NCI-H2227 (cell line): ENCODE data around the gene FAM221B.

Source experiments
- DNase-seq: peaks from one replicate; lab custom pipeline; 2025; ENCODE audit not compliant: unreplicated experiment; lab: John Stamatoyannopoulos, UW

FAM221B gene

DNA sequence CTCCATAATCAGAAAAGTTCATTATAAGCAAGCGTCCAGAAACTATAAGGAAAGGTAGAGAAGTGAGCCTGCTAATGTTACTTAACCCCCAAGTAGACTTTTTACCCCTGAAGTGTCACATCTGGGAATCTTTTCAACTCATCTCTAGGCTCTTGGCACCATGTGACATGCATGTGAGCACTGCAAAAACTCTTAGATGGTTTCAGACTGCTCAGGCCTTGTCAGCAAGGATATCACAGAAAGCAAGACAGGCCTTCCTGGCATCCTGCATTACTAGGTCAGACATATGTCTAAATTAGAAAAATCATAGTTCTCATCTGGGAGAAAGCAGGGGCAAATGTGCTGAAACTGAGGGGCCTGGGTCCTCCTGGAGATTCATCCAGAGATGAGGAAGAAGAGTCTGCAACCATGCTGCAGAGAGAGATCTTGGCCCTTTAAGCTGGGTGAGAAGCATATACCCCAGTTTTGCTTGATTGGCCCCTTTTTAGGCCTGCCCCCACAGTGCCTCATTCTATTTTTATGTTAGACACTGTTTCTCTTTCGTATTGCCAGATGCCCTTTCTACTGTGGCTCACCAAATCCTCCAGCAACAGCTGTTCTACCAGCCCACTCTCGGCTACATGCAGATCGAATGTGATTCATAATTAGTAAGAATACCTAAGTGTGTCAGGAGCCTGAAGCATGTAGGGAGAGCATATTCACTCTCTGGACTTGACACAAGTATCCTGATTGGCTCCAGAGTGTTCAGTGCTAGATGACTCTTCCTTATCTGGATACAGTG is 19.4 kb upstream of the FAM221B start:
- DNase-seq = no peak

DNA sequence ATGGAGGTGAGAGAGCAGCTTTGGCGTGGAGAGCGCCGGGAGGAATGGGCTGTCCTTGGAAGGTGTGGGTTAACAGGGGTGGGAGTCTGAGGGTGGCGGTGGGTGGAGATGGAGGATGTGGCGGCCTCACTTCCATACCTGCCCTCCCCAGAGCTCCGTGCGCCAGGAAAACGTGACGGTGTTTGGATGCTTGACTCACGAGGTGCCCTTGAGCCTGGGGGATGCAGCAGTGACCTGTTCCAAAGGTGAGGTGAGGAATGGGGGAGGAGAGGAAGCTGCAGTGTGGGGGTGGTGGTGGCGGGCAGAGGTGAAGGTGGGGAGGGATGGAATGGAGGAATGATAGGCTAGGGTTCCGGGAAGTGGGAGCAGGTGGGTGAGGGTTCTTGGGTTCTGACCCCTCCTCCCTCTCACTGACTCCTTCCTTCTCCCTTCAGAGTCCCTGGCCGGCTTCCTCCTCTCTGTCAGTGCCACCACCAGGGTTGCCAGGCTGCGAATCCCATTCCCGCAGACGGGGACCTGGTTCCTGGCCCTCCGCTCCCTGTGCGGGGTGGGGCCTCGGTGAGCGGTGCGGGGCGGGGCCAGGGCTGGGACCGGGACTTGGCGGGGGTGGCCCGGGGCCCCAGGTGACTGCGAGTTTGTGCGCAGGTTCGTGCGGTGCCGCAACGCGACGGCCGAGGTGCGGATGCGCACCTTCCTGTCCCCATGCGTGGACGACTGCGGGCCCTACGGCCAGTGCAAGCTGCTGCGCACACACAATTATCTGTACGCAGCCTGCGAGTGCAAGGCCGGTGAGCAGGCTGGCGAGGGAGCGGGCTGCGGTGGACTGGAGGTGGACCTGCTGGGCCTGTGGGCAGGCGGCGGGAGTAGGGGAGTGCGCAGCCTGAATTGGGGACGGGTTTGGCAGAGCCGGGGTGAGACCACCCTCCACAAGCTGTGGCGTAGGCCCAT is 17.6 kb upstream of the FAM221B start:
- DNase-seq = peak; percentile 26

DNA sequence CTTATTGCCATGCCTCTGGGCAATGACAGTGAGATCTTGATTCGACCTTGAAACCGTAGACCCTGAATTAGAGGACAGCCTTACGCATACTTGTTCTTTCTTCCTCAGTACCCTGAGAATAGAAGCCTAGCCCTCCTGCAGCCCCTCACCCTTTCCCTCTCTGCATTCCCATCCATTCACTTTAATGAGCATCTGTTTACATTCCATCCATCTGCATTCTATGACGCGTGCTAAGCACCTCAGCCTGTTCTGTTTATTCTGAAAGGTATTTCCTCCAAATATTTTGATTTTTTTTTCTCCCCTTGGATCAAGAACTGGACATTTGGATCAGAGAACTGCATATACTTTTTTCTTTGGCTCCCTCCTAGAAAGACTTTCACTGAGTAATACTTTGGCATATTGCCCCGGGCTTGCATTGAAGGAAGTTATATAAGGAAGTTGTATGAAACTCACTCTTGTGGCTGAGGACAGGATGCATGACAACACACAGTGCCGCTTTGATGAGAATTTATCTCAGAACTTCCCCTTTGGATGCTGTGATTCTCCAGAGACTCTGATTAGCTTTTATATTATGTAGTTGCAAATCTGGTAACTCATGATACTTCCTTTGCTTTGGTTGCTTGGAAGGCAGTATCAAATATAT is 16.2 kb upstream of the FAM221B start:
- DNase-seq = no peak

- DNase-seq = no peak
Measured at GRCh38 chr9:35842795-35843194, 14.3 kb upstream of the FAM221B start.

DNA sequence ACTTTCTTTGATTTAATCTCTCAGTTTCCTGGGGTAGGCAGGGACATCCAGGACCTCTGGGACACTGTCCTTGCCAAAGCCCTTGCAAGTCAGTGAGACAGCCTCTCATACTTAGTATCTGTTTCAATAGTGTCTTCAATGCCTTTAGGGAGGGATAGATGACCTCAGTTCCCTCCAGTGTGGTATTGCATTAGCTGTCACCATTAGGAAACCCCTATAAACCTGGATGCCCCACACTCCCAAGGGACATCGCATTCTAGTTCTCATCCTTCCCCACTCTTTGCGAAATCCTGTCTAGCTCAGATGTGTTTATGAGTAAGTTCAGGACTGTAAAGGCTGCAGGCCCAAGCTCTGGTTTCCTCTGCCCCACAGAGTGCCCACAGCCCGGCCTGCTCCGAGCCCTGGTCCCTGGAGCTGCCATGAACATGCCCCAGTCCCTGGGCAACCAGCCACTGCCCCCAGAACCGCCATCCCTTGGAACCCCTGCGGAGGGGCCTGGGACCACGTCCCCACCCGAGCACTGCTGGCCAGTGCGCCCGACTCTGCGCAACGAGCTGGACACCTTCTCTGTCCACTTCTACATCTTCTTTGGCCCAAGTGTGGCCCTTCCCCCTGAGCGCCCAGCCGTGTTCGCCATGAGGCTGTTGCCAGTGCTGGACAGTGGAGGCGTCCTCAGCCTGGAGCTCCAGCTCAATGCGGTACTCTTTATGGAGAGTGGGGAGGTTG is 13.7 kb upstream of the FAM221B start:
- no peak for DNase-seq

DNA sequence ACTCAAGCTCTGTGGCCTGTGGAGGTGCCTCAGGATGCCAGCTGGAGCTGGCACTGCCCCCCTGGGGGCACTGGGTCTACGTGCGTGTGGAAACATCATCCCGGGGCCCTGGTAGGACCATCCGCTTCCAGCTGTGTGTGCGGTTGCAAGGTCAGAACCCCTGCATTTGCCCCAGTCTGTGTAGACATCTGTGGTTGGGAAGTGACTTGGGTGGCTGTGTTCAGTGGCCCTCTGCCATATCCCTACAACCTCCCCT is 13.0 kb upstream of the FAM221B start:
- no peak for DNase-seq

- no peak for DNase-seq
Measured at GRCh38 chr9:35840881-35841644, 12.5 kb upstream of the FAM221B start.

DNA sequence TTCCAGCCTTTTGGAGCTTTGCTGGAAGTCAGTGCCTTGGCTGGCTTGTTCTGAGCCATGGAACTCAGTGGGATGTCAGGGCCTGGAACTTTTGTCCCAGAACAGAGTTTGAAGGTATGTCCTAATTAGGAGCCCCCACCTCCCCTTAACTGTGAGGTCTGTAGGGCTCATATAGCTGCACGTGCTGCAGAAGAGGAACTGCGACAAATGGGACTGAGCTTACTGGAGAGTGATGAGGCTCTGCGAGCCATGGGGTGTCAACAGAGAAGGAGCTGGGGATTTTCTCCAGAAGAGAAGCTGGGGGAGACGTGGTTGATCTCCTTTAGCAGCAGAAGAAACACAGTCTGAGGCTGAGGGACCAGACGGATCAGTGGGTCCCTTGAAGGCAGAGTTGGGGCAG is 11.4 kb upstream of the FAM221B start:
- DNase-seq = no peak

DNA sequence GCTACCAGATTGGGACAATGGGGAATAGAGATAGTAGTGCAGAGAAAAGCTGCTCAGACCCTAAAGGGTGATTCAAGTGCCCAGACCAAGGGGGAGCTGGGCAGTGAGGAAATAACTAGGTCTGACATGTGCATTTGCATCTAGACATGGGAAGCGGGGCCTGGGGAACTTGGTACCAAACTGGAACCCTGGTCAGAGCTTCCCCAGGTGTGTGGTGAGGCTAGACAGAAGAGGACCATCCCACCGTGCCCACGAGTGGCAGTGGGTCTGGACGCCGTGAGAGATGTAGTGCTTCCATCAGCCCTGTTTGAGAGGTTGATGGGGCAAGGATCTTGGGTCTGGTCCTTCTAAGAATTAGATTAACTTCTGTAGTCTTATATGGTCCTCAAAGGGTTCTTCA is 8.1 kb upstream of the FAM221B start:
- no peak for DNase-seq

GRCh38 chr9:35835766-35836165 is 7.2 kb upstream of the FAM221B start:
- no peak for DNase-seq

DNA sequence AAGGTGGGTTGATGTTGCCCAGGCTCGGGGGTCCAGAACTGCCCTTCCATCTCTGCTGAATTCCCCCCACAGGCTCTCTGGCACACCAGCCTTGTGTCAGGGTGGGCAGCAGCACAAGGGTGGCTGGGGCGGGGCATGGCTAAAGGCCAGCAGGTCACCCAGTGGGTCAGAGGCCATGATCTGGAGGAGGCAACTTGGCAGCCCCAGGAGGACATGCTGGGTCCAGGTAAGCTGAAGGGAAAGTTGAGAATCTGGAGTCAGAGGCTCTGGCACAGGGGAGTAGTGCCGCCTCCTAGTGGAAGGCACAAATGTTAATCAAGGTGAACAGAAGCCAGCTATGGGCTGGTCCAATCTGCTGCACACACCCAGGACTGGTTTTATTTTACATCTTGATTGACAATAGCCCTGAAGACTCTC is 6.7 kb upstream of the FAM221B start:
- DNase-seq = no peak

DNA sequence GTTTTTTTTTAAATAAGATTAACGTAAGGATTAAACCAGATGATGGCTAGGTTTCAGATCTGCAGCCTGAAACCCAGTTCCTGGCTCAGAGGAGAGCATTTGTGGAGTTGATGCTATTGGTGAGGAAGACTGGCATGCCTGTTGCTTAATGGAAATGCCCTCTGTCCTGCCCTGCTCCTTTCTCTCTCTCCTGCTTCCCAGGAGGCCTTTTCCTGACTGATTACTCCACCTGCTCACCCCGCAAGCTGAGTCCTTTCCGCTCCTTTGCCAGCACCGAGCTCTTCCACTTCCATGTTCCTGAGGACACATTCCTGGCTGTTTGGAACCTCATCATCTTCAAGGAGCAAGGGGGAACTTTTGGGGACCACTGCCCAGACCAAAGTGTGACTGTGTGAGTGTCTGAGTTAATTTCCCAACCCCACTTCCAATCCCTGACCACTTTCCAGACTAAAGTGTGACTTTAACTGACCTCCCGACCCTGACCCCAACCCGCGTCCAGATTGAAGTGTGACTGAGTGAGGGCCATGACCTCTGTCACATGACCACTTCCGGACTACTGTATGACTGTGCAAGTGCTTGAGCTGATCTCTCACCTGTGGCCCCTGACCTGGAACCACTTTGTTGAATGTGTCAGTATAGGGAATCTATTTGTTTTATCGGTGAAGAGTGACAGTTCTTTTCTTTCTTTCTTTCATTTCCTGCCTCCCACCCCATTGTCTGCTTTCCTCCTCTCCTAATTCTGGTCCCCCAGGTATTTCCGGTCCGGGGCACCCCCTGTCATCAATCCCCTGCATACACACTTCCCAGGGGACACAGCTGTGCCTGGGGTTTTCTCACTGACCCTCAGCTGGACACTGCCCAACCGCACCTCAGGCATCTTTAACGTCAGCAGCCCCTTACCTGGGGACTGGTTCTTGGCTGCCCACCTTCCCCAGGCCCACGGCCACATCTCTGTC is 6.0 kb upstream of the FAM221B start:
- DNase-seq = no peak

- DNase-seq = no peak
Measured at GRCh38 chr9:35832814-35833213, 4.3 kb upstream of the FAM221B start.

- DNase-seq = no peak
Measured at GRCh38 chr9:35831040-35831439, 2.5 kb upstream of the FAM221B start.

DNA sequence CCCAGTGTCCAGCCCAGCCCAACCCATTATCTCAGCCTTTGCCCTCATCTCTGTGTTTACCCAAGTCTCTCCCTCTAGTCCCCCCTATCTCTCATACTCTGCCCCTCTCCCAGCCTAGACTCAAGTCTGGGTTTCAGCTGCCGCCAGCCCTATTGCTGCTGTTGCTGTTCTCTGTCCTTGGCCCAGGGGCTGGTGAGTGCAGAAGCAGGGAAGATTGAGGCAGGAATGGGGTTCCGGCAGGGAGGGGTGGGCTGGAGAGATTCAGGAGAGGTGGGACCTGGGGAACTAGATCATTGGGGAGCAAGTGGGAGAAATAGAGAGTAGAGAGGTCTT is 1.2 kb upstream of the FAM221B start:
- peak; percentile 31 for DNase-seq

DNA sequence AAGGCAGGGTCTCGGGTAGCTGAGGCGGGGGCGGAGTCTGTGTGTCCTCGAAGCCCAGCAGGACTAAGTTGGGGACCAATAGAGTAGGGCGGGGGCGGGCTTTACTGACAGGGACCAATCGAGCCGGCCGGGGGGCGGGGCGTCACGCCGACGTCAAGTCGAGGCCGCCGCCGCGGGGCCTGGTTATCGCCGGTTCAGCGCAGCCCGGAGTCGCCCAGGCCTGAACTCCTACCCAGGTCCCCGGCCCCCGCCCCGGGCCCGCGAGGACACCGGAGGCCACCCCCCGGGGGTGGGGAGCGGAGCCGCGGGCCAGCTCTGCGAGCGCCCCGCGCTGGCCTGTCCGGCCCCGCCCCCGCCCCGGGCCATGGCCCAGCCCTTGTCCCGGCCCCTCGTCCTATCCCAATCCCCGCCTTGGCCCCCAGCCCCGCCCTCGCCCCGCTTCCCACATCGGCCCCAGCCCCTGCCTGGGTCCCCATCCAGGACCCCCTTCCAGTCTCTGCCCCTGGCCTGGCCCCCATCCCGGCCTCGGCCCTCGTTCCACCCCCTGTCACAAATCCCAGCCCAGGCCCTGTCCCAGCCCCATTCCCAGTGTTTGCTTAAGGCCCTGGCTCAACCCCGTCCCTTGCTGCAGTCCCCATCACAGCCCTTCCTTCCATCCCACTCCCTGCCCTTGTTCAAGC is 692 bp upstream of the FAM221B start, which contains the start of gene TMEM8B:
Gene TMEM8B, plus strand, starts transcription at position 145 of the 680 bp plus-strand sequence. Its CDS starts 220 bp downstream, at position 365.
- peak; percentile 90 for DNase-seq

DNA sequence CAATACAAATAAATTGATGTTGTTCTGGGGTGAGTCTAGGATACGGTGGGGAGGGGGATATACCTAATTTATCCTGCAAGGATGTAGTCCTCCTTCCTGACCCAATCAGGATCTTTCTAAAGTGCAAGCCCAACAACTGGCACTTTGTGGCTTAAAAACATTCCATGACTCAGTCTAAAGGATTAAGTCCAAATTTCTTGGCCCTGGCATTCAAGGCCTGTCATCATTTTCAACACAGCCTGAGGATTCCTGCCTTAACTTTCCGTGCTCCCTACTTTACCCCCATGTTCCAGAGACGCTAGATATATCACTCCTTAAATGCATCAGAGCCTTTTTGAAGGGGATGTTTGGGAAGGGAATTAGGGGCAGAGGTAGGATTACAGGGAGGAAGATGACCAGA is 1.0 kb downstream of the FAM221B start:
- DNase-seq = no peak

DNA sequence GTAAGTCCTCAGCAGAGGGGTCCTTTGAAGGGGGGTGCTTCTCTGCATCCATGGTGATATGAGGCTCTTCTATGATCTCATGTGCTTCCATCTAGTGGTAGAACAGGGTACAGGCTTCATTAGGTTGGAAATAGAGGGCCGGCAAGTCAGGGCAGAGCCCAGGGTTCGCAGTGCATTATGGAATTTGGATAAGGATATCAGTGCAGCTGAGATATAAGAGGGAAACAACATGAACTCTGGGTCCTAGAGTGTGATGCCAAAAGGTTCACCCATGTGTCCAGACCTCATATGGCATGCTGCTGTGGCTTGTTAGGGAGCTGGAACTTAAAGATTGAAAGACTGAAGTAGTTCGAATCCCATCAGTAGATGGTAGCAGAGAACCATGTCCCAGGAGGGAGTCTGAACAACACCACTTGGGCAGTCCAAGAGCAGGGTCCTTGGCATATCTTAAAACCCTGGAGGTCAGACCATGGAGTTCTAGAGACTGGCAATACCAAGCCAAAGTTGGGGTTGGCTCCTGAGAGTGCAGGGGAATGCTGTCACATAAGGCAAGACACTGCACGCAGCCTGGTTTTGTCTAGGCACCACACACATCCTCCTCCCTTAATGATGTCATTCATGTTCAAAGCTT is 2.3 kb downstream of the FAM221B start:
- DNase-seq = peak; percentile 55
